Inflammatory macrophage (primary cell): ENCODE results near the gene MEIS2.
"Not testable (repeated sequence)": the region's sequence is repeated elsewhere in the genome, so short reads cannot be mapped to it uniquely, and the experiment has no call there.

Source experiments
- DNase-seq, 2 donors: peaks; one replicate each; pipeline ENCODE4 v3.0.0-alpha.2; 2020 to 2022

MEIS2 gene

DNA sequence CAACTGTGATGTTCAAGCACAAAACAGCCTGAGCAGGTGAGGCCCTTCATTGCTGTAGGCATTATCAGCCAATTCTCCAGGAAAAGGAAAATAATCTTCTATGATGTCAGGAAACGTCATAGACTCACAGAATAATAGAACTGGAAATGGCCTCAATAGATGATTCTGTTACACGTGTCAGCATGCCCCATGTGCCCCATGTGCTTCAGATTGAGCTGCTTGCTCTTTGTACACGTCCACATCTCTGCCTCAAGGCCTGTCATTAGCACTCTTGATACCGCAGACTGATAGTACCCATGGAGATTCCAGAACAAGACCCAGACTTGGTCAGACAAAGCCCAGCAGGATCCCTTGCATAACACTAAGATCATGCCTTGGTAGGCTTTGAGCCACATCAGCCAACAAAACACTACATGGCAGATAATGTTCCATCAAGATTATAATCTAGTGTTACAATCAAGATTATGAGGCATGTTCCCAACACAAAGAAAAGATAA lies 95.9 kb downstream of the MEIS2 start:
- no peak for DNase-seq

DNA sequence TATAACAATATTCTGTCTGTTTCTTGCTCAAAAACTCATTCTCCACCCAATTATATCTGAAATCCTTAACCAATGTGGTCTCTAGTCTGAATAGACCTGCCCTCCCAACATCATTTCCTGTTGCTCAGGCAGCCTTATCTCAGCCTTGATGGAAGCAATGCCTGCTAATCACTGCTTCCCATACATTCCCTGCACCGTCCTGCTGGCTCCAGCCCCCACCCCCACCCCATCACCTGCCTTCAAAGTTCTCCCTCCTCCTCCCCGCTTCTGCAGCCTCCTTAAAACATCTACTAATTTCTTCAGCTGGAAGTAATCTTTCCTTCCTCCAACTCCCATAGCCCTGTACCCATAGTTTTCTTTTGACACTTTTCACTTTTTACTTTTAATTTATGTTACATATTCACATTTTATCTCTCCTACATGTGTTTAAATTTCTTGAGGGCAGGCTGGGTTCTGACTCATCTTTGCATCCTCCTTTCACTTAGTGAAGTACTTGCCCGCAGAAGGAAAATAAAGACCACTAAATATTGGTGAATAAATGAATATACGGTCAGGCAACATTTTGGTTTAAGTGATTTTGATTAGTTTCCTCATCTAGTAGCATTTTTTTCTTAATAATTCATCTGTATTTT lies 98.2 kb downstream of the MEIS2 start:
- no peak for DNase-seq

DNA sequence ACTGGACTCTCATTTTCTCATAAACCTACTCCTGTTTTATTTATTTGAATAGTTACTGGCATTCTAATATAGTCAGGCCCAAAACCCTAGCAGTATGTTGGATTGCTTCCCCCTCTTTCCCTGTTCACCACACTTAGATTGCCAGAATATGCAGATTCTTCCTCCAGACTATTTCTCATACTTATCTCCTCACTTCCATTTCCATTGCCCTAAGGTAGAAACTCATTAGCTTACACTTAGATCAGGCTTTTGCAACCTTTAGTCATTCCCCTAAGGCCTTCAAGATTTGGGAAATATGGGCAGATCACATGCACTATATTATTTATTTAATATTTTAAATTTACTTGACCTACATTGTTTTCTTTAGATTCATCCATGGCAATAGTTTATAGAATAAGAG lies 98.9 kb downstream of the MEIS2 start:
- no peak for DNase-seq

DNA sequence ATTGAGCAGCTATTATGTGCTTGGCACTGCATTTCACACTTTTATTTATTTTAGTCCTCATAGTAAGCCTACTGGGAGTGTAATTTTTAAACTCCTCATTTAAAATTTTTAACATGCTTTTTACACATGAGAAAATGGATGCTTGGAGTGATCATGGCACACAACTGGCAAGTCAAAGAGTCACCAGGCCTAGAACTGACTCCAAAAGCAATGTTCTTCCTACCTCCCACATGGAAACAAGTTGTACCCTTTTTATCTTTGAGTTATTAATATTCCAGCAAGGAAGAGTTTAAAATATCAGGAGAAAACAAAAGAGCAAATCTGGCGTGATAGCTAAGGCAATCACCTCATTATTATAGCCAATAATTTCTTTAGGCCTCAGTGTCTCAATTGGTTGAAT lies 100.6 kb downstream of the MEIS2 start:
- no peak for DNase-seq

DNA sequence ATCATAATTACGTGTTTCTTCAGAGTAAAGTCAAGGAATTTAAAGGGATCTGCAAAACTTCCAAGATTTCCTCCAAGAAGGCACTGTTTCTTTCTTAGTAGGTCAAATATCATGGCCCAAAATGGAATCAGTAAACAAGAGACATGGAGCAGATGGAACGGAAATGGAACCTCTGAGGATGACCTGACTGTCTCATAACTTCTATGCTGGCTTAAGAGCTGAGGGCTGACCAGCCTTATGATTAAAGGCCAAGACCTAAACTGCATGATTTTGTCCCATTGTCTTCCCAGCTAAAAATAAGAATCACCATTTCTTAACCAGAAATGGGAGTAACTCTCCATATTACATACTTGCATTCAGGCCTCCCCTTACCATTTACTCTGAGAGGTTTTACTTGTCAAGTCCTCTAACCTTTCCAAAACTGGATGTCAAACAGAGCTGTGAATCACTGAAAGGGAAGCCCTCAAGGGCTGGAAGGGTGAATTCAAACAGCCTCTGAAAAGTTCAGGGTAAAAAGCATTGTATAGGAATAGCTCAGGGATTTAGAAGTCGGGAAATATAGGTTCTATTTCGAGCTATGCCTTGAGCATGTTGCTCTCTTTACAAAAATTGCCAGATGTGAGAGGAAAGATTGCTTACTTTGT lies 103.7 kb downstream of the MEIS2 start:
- DNase-seq: no peak

DNA sequence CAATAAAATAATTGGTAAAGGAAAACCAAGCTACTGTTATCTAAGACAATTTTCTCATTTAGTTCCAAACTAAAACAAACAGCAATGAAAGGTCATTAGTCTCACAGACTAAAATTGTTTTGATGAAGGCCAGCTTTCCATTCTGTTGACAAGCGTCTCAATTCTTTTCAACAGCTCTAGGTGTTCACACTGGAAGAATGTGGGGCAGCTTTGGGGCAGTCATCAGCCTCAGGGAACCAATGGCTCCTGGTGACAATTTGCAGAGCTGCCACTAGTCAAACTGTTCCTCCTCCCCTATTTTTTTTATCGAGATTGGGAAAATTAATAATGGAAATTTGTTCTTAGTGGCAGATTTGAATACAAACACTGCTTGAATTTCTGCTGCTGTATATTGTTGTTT lies 104.2 kb downstream of the MEIS2 start:
- DNase-seq: no peak

DNA sequence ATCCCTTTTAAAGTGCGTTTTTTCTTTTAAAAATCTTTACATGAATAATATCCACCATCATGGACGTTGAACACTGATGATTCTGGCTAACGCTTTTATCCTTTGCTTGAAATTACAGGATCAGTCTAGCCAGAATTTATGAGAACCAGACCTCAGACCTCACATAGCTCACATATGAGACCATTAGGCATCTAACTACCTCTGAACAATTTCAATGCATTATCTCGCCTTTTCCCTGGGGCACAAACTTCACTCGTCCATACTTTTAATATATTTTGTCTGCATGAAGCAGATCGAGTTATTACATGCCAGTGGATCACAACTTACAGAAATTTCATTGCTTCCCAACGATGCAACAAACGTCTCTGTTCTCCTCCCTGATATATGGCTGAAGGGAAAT lies 105.6 kb downstream of the MEIS2 start:
- DNase-seq: no peak

DNA sequence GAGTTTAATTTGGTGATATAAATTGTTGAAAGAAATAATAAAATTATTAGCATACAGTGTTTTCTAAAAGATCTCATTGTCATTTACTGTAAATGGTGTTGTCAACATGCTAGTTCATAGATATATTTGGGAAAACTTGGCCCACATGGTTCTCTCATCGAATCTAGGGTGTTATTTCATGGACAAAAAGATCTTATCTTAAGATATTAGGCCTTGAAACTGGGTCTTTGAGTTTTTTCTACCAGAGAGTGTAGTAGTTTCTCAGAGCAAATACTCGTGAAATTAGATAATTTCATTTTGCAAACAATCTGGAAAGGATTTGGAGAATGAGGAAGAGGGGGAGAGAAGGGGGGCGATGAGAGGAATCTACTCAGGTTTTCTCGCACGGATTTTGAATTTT lies 107.9 kb downstream of the MEIS2 start:
- no peak for DNase-seq

DNA sequence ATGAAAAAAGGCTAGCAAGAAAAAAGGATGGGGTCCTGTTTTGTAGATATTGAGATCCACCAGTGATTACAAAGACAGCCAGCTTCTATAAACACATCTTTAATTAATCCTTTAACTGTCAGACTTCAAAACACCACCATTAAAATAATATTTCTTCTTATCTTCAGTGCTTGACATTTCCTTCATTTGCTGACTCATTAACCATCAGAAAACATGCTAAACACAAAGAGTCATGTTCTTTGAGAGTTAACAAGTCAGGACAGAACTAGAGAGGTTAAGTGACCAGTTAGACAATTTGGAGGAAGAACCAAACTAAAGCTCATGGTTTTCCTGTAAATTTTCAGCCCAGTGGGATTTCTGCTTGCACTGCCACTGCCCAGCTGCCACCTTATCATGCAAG lies 111.4 kb downstream of the MEIS2 start:
- no peak for DNase-seq

DNA sequence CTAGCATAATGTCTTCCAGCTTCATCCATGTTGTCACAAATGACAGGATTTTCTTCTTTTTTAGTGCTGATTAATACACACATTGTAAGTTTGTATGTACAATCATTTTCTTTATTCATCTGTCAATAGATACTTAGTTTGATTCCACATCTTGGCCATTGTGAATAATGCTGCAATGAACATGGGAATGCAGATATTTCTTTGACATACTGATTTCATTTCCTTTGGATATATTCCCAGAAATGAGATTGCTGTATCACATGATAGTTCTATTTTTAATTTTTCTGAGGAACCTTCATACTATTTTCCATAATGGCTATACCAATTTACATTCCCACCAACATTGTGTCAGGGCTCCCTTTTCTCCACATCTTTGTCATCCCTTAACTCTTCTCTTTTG lies 117.9 kb downstream of the MEIS2 start:
- no peak for DNase-seq

DNA sequence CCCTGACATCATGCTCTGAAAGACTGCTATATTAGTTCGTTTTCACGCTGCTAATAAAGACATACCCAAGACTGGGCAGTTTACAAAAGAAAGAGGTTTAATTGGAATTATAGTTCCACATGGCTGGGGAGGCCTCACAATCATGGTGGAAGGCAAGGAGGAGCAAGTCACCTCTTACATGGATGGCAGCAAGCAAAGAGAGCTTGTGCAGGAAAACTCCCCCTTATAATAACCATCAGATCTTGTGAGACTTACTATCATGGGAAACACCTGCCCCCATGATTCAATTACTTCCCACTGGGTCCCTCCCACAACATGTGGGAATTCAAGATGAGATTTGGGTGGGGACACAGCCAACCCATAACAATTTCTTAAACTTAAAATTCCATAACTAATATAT lies 120.1 kb downstream of the MEIS2 start:
- not testable (repeated sequence) for DNase-seq

DNA sequence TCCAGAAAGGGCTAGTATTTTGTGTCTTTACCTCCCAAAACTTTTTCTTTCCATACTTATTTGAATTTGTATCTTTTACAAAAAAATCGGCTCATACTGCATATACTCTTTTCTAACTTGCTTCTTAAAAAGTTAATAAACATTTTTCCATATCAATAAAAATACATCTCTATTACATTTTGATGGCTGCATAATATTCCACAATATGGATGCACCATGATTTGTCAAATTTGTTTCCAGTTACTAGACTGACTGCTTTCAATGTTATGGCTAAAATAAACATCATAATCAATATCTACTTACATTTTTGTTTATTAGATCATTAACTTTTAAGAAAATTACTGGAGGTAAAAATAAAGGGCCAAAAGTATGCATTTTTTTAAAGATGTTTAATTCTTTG lies 121.7 kb downstream of the MEIS2 start:
- no peak for DNase-seq

DNA sequence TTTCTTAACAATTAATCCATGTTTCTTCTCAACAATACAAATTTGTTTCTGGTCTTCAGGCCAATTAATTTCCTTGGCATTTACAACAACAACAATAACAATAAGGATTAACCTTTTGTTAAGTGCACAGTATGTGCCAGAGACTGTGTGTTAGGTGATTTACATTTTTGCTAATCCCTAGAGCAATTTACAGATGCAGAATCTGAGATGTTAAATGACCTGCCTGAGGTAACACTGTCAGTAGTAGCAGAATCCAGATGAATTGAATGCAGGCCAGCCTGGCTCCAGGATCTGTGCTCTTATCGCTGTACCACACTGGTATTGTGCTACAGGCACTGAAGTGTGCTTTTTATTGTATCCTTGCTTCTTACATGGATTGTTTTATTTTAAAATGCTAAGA lies 122.2 kb downstream of the MEIS2 start:
- DNase-seq: no peak

DNA sequence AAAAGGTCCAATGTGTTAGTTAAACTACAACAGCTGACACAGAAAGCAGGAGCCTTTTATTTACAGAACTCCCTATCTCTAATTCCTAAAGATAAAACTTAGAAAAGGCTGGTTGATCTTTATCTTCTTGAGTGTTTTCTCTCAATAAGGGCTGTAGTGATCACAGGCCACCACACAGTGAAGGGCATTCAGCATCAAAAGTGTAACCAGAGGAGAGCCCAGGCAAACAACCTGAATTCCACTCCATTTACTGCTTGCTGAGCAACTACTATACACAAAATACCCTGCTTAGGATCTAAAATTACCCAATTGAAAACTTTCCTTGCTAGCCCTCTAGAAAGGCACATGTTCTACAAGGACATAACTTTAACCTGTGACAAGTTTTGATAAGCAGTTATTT lies 122.7 kb downstream of the MEIS2 start:
- DNase-seq: no peak

DNA sequence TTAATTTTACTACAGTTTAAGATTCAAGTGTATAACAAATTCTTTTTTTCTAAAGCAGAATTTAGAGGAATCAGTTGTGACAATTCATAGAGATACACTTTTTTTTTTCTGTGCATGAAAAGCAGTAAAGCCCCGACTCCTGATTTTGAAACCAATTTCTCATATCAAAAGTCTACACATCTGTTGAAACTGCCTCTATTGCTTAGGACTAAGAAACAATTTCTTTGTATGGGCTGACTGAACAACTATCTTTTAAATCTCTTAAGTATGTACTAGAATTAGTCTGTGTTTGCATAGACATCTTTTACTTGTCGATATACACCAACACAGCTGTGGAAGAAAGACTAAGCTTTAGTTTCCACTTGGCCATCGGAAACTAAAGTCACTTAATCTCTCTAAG lies 127.6 kb downstream of the MEIS2 start:
- DNase-seq: no peak

DNA sequence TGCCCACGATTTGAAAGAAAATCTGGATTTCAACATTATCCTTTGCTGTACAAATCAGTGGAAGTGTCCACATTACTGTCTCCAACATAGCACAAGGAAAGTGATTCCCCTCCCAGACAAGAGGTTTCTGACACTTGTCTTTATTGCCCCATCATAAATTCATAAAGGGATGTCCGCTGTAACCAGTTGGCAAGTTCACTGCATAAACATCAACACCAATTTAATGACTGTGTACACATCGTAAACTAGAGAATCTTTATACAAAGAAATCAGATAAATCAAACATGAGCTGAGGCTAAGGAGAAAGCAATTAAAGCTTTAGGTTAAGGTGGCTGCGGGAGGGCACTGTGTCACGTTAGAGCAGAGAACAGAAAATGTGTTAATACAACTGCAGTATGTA lies 129.8 kb downstream of the MEIS2 start:
- no peak for DNase-seq

DNA sequence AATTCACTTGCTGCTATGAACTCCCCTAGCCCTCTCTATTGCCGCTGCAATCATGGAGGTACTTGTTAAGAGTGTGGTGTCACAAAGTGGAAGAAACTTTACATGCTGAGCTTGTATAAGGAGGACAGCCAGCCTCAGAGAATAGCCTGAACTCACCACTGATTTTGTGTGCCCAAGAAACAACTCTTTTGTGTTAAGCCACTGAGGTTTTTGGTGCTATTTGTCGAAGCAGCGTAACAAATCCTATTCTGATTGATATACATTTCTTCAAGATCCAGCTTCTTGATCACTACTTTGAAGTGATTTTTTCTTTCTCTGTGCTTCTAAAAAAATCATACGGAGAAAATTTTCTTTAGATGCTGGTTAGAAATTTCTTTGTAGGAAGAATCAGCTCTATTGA lies 132.4 kb downstream of the MEIS2 start:
- DNase-seq: no peak

DNA sequence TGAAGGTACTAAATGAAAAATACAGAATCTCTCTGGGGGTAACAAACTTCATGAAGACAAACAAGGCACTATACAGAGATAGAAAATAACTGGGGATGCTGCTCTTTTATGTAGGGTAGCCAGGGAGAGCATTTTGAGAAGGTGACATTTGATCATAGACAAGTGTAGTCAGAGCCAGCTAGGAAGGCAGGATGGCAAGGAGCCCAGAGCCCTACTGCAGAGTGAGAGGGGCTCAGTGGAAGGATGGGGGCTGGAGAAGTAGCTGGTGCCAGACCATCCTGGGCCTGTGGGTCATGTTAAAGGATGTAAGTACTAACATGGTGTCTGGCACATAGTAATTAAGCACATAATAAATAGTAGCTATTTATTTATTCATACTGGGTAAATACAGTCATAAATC lies 133.6 kb downstream of the MEIS2 start:
- DNase-seq: no peak

DNA sequence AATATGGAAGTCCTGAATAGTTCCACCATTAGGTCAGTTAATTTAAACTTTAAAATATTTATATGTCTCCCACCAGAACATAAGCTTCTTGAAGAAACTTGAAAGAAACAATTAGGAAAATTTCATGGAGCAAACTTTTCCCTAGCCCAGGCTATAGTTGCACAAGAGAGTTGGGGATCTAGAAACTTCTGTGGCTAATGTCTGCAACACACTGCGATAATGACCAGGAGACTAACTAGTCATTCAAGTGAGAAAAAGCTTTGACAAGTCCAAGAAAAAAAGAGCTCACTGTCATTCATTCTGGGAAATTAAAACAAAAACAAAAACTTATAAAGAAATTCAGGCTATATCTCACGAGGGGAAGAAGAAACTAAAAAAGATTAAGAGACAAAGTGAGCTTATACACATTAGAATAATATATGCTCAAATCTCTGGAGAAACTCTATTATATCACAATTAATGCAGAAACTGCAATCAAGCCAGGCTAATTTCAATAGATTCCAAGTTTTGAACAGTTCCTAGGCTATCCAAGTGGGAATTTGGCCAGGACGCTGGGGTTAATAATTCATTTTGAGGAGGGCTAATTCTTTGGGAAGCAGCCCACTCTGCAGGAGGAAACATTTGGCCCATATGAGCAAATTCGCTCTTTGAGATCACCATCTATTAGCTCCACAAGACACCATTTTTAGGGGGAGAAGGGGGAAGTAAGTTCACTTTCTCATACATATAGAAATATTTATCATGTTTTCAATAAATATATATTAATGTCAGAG lies 134.6 kb downstream of the MEIS2 start:
- DNase-seq: no peak

DNA sequence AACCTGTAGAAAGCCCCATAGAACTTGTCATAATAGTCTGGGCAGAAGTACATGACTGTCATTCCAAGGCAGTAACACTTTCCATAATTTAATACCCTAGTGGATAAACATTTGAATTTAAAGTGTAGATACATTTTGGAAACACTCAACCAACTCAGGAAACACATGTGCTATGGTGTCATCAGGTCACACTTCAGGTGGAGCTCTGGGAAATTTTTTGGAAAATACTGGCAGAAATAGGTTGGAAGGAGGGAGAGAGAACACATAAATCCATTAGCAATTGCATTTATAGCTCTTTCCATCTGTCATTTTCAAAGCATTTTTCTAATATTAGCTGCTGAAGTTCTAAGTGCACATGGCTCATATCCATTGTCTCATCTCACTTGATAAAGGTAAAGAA lies 135.7 kb downstream of the MEIS2 start:
- DNase-seq: no peak

DNA sequence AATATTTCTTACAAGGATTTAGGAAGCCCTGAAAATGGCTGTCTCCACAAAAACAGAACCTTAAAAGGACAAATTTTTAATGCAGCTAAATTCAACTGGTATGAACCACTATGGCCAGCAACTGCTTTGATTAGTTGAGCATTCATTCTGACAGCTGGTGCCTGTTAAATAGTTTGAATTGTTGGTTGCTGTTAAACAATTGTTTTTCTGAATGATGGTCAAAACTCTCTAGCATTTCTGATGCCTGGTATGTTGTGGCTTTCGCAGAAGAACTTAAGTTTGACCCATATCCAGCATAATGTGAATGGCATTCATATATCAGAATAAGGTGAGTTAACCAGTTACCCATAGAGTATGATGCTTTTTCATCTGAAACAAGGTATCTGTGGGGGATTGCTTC lies 138.4 kb downstream of the MEIS2 start:
- no peak for DNase-seq

DNA sequence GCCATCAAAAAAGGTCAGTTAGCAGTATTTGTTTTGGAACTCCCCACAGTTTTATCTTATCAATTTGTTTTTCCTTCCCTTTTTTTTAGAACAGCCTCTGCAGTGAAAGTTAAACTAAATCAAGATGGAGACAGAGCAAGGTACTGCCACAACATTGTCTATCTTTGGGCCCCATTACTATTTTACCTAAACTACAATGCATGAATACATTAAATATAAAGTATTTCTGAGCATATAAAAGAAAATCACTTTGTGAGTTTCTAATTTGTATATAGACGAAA lies 139.5 kb downstream of the MEIS2 start:
- no peak for DNase-seq

DNA sequence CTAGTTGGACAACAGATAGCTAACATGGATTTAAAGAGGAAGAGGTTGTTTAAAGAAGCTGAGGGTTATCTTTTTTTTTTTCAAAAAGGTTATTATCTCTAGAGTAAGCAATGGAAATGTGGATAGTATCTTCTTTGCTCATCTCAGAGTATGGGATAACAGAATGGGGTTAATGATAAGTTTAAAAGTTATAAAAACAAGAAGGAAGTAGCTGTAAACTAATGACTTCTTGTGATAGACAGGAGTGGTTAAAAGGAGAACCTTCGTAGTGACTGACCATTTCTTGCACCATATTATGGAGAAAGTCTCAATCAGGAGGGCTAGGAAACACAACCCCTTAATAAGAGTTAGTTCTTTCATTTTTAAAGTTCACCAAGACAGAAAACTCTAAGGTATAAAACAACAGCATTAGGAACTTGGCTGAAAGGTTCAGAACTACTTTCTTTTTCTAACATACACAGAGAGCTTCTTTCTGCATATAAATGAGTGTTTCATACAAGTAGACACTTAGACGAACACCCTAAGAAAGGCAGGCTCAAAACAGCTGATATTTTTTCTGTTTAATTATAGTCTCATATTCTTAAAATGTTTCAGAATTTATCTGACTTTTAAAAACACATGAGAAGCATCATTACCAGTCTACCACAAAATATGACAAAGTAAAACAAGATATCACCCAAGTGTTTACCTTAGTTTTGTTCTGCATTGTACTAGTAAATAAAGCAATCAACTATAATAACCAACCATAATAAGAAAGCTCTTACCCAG lies 140.0 kb downstream of the MEIS2 start:
- no peak for DNase-seq

DNA sequence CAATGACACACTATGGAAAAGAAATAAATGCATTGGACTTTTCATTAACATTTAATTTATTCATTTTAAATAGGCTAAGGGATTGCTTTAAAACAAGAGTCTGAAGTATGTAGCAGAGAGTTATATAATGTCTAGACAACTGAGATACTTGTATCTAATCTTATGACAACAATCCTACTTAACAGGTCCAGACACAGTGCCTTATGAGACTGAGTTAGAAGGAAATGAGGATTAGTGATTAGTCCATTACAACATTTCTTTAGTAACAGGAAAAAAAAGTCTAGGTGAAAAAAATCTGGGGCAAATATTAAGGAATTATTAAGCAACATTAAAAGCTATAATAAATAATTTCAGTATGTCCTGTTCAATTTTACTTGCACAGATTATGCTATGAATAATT lies 140.6 kb downstream of the MEIS2 start:
- no peak for DNase-seq
